ENCODE results near the gene IPO11.

IPO11 gene

GRCh38 chr5:62633243-62633642, 220.7 kb downstream of the IPO11 start:
- DNase-seq (ENCODE audit: low spot score), result no peak
- no peak overlapping the region for H3K4me3 ChIP-seq
- TF ChIP-seq CTCF (IDR thresholded peaks at IDR 0.05), result no peak
- H3K27ac ChIP-seq, result no peak overlapping the region

GRCh38 chr5:62640446-62640845, 227.9 kb downstream of the IPO11 start:
- H3K4me3 ChIP-seq, result no peak overlapping the region
- DNase-seq (ENCODE audit: low spot score), result no peak
- TF ChIP-seq CTCF (IDR thresholded peaks at IDR 0.05), result no peak
- H3K27ac ChIP-seq, result no peak overlapping the region

- no peak for DNase-seq (ENCODE audit: low spot score)
- no peak overlapping the region for H3K27ac ChIP-seq
- no peak for TF ChIP-seq CTCF (IDR thresholded peaks at IDR 0.05)
- H3K4me3 ChIP-seq, result no peak overlapping the region
These were observed 229.9 kb downstream of the IPO11 start for GRCh38 chr5:62642468-62642867.

- Histone ChIP-seq H3K27ac (no peak overlapping the region), H3K4me3 (no peak overlapping the region)
- no peak for DNase-seq (ENCODE audit: low spot score)
- TF ChIP-seq CTCF (IDR thresholded peaks at IDR 0.05), result no peak
These were observed 231.2 kb downstream of the IPO11 start for GRCh38 chr5:62643556-62644451.

GRCh38 chr5:62645223-62645622, 232.7 kb downstream of the IPO11 start:
- no peak overlapping the region for H3K4me3 ChIP-seq
- no peak for DNase-seq (ENCODE audit: low spot score)
- no peak for TF ChIP-seq CTCF (IDR thresholded peaks at IDR 0.05)
- H3K27ac ChIP-seq, result no peak overlapping the region

GRCh38 chr5:62647241-62647640, 234.7 kb downstream of the IPO11 start:
- Histone ChIP-seq H3K4me3 (no peak overlapping the region), H3K27ac (no peak overlapping the region)
- DNase-seq (ENCODE audit: low spot score), result no peak
- no peak for TF ChIP-seq CTCF (IDR thresholded peaks at IDR 0.05)

GRCh38 chr5:62649025-62649424, 236.5 kb downstream of the IPO11 start:
- H3K4me3 ChIP-seq, result no peak overlapping the region
- no peak for TF ChIP-seq CTCF (IDR thresholded peaks at IDR 0.05)
- DNase-seq (ENCODE audit: low spot score), result no peak
- H3K27ac ChIP-seq, result no peak overlapping the region

All from coronary artery (tissue), 2 donors.